HG03064 (cell line): ENCODE results near the gene PRKAR1A.

Experiments used
- ATAC-seq: cut with Tn5 transposase; IDR thresholded peaks from one replicate; pipeline ENCODE4 v1.9.1; 2021; ENCODE audit warnings: low read depth; ENCODE audit not compliant: unreplicated experiment

PRKAR1A gene

DNA sequence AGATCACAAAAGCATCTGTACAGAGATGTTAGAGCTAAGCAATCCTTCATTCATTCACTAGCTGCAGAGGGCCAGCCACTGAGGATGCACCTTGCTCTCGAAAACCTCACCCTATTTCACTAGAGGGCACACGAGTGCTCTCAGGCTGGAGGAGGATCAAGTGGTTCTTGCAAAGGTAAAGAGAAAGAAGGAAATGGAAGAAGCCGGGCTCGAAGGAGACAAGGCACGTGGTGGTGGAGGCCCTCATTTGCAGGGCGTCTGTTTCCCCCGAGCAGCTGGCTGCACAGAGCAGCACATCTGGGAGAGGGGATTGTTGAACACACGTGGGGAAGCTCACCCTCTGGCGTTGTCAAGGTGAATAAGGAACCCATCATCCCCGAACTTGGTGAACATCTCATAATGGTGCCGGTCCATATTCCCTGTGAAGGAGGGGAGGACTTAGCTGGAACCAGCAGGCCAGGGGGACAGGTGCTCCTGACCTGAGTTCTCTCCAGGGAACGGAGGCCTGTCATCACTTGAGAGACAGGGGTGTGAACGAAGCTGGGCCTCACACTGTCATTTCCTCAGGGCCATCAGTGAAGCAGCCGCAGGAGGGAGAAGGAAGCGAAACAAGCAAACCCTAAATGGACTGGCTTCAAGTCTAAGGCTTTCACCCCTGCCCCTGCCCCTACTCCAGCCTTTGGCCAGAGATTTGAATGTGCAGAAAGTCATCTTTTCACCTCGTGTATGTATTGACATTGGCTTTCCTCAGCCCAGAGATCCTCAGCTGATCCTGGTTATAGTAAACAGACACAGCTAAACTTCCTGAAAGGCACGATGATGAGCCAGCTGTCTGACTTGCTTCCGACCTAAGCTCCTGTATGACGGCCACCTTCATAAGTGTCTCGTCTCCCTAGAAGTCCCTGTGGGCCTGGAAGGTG, 27.6 kb downstream of the PRKAR1A start:
- ATAC-seq = no peak

DNA sequence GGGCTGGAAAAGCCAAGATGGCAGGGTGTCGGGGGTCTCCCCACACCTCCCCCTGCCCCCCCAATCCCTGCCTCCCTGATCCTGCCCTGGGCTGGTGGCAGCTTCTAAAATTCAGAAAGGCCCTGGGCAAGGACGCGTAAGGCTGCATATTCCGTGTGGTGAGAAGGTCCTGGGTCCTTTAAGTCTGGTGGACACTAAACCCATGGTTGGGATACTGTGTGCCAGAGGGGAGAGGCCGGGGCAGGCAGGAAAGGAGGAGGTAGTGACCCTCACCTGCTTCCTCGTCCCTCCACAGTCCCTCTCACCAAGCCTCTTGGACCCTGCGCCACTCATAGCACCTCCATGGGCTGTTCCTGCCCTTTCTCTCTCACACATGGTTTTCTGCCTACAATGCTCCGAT, 28.8 kb downstream of the PRKAR1A start:
- ATAC-seq = no peak

DNA sequence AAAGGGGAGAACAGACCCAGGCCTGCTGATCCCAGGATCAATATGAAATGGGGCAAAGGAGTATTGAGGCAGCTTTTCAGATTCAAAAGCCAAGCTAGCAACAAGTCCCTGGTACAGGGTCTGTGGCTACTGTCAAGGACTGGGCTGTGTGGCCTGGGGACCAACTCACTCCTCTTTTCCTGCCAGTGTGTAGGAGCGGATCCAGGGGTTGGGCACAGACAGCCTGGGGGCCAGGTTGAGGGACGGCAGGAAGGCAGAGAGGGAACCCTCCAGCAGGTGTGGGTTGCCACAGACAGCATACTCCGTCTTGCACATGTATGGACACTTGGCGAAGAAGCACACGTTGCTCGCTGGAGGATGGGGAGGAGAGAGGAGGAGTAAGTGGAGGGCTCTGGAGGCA, 29.6 kb downstream of the PRKAR1A start:
- no peak for ATAC-seq

DNA sequence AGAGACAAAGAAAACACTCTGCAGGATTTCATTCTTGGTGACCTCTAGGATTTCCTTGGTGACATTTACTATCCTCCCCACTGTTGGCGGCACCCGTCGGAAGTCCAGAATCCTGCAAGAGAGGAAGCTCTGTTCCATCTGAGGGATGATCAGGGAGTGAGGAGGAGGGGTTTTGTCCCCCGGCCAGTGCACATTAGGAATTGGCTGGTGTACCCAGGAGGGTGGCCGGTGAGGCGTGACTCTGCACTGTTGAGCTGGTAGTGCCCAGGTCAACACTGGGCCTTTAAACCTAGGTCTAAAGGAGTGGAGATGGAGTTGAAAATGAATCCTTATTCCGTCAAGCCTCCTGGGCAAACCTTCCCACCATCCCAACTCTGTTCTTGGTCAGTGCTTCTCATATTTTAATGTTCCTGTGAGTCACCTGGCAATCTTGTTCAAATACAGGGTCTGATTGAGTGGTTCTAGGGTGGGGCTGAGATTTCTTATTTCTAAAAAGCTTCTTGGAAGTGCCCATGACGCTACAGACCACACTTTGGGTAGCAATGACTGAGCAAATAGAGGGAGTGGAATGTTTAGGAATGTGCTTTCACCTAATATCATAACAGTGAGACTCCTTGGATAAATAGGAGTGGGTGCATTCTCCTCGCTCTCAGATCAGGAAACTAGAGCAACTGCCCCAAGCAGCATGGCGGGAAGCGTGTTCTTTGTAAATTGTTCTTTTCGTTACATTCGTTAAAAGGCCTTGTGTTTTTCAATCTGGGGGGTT, 30.7 kb downstream of the PRKAR1A start:
- ATAC-seq = no peak

DNA sequence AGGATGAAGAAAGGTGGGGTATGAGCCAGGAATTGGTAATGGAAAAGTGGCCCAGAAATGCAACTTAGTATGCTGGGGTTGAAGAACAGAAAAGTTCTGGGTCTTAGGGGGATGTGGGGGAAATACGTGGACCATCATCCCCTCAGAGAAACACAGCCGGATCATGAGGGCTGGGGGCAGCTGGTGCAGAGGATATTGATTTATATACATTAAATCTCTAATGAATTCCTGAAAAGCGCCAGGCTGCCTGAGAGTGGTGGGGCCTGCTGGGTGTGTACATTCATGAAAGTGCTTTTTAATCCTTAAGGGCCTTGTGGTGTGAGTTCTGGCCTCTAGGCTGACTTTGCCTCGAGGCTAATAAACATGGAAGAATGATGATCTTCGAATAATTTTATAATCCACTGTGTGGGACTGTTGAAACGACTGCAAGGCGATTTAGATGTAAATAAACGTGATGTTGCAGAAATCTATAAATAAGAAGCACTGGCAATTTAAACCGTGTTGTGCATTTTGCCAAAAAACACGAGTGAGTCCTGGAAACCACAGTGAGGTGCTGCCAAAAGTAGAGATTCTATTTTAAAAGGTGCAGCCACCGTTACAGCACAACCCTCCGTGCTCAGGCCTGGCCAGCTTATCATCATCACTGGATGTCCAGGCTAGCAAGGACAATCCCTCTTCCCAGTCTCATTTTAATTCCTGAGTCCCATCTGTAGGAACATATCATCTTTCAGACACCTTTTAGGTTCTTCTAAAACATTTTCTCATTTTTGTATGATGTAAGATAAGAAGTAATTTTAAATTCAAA, 32.1 kb downstream of the PRKAR1A start:
- ATAC-seq = no peak

DNA sequence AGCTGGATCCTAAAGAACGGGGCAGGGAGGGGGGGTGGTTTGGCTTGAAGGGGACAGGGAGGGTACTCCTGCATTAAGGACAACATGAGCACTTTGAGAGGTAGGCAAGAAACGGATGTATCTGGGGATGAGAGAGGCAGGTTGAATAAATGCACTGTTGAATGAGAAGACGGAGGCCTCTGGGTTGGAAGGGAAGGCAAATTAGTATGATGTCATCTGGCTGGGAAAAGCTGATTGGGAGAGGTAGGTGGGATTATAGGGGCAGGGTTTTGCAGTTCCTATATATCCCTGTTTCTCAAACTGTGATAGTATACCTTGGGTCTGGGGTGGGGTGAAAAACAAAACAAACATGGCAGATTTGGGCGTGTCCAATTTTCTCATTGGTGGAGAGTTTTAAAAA, 44.3 kb downstream of the PRKAR1A start:
- no peak for ATAC-seq

DNA sequence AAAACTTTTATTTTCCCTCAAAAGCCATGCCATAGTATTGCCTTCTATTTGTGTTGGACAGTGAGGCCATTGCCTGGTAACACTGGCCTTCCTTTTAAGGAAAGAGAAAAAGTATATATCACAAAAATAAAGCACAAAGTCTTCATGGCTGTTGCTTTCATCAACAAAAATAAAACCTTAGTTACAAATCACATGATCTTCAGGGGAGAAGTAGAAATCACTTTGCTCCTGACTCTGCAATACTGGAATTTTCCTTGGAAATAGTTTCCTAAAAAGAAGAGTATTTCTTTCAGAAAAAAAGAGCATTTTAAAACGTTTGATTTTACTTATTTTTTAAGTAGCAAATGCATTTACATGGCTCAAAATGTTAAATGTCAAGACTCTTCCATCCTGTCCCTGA, 47.1 kb downstream of the PRKAR1A start:
- no peak for ATAC-seq

DNA sequence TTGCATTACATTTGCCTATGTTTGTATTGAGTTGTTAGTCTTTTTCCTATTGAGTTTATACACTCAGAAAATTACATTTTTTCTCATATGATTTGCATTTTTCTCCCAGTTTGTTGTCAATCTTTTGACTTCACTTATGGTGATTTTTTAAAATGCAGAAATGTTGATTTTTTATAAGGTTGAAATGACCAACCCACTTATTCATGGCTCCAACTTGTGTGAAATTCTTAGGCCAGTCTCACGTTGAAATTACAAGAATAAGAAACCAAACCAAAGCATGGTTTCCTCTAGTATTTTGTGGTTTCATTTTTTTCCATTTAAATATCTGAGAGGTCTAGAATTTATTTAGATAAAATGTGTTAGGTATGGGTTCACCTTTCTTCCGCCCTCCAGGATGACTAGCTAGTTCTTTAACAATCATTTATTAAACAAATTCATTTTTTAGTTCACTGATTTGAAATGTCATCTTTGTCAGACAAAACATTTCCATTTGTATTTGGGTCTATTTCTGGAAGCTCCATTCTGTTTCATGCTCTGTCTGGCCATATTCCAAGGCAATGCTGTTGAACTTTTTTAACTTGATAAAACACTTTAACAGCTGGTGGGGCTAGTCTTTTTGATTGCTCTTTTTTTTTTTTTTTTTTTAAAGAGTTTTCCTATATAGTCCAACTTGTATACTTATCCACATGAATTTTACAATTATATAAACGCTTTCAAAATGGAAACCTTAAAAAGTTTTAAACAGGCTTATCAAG, 48.9 kb downstream of the PRKAR1A start:
- no peak for ATAC-seq

DNA sequence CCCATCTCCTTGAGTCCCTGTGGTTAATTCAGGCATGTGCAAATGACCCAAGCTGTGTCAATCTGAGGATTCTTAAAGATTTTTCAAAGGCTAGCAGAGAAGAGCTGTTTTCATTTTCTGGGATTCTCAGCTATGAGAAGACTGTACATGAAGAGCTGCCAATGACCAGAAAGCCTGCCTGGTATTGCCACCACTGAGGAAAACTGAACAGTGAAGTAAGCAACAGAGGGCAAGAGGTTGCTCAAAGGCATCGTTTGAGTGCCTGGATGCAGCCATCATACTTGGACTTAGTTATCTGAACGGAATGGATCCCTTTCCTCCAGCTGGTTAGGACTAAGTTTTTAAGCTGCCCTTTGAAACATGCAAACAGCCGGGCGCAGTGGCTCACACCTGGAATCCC, 50.5 kb downstream of the PRKAR1A start:
- no peak for ATAC-seq

DNA sequence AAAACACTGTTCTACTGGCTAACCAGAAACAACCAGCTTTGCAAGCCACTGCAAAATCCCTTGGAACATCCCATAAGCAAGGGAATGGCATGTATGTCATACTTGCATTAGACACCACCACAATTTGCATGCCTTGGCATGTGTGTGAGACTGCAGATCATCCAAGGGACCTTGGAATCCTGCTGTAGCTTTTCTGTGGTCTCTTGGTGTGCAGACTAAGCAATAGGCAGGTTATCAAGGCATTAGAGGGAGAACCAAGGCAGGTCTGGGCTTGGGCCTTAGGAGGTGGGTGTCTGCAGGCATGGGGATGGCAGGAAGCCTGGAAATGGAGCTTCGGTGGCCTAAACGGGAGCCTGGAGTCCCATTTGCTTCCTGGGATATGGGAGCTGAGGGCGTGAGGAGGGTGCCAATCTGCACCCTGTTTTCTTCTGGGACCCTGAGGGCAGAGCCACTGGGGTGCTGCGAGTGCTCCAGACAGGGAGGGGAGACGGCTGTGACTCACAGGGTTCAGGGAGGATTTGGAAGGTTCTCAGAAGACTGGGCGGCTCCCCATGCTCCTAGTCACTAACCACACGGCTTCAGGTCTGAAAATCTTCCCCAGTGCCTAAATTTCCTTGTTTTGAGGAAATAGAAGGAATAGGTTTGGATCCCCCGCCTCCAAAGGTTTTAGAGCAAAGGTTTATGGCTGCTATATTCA, 52.3 kb downstream of the PRKAR1A start:
- no peak for ATAC-seq

DNA sequence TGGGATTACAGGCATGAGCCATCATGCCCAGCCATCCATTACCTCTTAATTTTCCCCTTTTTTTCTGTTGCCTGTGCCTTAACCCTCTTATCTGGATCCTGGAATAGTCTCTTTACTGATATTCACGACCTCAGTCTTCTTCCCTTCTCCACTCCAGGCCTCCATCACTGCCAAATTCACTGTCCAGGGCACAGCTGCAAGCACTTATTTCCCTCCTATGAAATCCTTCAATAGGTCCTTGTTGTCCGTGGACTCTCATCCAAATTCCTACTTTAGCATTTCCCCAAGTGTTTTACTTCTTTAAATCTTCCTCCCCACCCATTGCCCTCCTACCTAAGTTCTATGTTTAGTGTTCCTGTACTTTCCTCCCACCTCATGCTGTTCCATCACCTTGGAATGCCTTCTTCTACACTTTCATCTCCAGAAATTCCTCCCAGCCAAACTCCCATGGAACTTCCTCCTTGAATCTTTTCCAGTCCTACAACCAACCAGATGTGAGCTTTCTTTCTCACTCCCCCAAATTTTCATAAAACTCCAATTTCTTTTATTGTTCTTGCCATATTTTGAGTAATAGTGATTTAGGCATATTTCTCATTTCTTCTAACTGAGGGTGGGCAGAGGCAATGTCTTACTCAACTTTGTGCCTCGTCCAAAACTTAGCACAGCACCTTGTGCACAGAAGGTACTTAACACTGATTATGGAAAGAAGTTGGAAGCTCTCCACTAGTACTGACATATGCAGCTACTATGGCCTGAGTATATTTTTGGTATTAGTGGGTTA, 53.6 kb downstream of the PRKAR1A start:
- no peak for ATAC-seq

DNA sequence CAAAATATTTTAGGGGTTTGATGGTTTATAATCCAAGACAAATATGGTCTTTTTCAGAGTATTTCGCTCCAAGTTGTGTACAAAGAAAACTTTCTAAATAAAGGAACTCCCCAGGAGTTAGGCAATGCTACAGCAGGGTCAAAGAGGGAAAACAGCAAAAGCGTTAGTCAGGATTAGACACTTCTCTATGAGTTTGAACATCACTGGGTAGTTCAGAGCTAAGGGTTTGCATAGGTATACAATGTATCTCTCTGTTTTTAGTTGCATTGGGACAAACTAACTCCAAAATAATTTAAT, 54.2 kb downstream of the PRKAR1A start:
- no peak for ATAC-seq

DNA sequence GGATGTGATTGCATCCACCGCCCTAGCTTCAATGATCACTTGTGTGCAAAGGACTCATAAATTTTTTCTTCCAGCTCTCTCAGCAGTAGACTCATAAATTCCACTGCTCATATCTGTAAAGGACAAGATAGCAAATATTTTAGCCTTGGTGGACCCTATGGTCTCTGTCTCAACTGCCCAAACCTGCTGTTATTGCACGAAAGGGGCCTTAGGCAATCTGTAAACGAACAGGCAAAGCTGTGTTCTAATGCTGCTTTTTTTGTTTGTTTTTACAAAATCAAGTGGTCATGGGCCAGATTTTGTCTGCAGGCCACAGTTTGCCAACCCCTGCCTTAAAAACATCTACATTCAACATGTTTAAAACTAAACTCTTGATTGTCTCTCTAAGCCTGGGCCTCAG, 54.8 kb downstream of the PRKAR1A start:
- no peak for ATAC-seq

DNA sequence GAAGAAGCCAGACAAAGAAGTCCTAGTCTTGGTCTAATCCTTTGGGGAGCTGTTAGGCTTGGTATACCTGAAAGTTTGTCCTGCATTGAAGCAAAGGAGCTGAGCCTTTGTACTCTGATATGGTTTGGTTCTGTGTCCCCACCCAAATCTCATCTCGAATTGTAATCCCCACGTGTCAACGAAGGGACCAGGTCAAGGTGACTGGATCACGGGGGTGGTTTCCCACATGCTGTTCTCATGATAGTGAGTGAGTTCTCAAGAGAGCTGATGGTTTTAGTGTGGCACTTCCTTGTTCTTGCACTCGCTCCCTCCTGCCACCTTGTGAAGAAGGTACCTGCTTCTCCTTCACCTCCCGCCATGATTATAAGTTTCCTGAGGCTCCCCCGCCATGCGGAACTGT, 55.4 kb downstream of the PRKAR1A start:
- ATAC-seq = no peak

DNA sequence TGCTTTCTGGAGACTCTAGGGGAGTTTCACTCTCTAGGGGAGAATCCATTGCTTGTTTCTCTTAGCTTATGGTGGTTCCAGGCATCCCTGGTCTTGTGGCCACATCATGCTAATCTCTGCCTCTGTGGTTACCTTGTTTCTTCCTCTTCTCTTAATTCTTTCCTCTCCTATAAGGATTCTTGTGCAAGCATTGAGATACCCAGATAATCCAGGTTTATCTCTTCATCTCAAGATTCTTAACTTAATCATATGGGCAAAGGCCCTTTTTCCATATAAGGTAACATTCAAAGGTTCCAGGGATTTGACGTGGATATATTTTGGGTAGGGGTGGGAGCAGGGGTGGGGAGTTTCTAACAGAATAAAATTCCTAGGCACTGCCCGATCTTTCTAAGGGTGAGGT, 56.4 kb downstream of the PRKAR1A start:
- no peak for ATAC-seq

DNA sequence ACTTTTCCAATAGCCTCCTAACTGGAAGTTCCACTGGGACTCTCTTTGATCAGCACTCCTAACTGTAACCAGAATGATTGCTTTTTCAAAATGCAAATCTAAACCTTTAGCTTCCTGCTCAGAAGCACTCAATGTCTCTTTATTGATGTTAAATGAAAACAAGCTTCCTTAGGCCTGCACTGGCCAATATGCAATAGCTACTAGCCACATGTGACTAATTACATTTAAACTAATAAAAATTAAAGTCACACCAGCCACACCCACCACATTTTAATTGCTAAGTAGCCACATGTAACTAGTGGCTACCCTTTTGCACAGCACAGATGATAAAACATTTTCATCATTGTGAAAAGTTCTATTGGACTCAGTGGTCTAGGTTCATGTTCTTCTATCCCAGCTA, 57.1 kb downstream of the PRKAR1A start:
- no peak for ATAC-seq

DNA sequence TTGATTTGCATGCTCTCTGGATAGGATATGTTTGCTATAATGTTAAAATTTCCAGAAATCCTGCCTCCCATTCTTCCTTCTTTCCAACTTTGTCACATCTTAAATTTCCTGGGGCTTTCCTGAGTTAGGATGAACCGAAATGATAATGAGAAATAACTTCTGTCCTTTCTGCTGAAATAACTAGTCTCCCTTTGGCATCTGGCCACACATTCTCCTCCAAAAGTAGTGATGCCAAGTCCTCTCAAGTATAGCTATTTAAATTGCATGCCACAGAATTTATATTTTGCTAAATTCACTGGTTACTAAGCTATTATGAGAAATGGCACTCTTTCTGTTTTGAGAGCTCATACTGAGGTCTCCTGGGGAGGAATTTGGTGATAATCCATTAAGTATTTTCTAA, 58.3 kb downstream of the PRKAR1A start:
- ATAC-seq = no peak

DNA sequence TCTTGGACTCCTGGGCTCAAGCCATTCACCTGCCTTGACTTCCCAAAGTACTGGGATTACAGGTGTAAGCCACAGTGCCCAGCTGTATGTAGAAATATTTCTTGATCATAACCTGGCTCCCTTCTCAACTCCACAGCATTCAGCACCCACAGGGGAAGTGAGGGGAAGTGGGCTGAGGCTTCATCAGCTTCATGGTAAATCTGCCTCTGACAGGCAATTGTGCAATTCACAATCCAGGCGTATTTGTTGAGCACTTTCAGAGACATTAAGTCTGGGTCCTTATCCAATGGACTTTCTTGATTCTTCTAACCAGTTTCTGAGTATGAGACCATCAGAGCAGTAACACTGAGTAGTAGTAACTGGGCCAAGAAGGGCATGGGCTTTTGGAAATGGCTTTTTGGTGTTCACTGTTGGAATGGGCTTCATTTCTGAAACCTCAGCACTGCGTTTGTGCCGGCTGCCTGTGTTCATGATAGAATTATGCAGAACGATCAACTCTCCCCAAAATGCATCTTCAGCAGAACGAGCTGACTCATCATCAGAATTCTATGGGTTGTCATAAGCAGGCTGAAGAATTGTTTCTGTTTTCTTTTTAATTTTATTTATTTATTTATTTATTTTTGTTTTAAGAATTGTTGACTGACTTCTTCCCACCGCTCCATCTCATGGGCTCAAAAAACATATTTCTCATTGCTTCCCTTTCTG, 60.1 kb downstream of the PRKAR1A start:
- ATAC-seq = no peak

DNA sequence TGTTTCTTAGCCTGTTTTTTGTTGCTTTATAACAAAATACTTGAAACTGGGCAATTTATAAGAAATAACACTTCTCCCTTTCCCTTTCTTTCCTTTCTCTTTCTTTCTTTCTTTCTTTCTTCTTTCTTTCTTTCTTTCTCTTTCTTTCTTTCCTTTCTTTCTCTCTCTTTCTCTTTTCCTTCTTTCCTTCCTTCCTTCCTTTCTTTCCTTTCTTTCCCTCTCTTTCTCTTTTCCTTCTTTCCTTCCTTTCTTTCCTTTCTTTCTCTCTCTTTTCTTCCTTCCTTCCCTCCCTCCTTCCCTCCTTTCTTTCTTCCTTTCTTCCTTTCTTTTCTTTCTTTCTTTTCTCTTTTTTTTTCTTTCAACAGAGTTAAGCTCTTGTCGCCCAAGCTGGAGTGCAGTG, 61.1 kb downstream of the PRKAR1A start:
- no peak for ATAC-seq
